LNCAP (cell line): ENCODE measurements around the gene IGF2R.

Experiments used
- TF ChIP-seq, protein P1 (sequence below): fragments of 450-650 bp; IDR thresholded peaks from 2 replicates; pipeline ENCODE4 v1.5.1; 2017; ENCODE audit warnings: mild to moderate bottlenecking

Gene IGF2R

DNA sequence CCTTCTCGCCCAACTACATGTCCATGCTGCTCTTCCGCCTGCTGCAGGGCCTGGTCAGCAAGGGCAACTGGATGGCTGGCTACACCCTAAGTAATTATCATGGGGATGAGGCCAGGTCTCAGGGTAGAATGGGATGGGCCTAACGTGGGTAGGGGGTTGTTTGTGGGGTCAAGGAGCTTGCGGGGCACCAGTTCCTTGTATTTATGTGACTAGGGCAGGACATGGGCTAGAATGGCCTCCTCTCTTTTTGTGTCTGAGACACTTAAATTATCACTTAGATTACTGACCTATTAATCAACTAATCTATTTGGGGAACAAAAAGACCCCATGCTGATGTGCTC, 163.4 kb downstream of the IGF2R start:
- TF ChIP-seq, protein P1, sequence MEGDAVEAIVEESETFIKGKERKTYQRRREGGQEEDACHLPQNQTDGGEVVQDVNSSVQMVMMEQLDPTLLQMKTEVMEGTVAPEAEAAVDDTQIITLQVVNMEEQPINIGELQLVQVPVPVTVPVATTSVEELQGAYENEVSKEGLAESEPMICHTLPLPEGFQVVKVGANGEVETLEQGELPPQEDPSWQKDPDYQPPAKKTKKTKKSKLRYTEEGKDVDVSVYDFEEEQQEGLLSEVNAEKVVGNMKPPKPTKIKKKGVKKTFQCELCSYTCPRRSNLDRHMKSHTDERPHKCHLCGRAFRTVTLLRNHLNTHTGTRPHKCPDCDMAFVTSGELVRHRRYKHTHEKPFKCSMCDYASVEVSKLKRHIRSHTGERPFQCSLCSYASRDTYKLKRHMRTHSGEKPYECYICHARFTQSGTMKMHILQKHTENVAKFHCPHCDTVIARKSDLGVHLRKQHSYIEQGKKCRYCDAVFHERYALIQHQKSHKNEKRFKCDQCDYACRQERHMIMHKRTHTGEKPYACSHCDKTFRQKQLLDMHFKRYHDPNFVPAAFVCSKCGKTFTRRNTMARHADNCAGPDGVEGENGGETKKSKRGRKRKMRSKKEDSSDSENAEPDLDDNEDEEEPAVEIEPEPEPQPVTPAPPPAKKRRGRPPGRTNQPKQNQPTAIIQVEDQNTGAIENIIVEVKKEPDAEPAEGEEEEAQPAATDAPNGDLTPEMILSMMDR = no peak

DNA sequence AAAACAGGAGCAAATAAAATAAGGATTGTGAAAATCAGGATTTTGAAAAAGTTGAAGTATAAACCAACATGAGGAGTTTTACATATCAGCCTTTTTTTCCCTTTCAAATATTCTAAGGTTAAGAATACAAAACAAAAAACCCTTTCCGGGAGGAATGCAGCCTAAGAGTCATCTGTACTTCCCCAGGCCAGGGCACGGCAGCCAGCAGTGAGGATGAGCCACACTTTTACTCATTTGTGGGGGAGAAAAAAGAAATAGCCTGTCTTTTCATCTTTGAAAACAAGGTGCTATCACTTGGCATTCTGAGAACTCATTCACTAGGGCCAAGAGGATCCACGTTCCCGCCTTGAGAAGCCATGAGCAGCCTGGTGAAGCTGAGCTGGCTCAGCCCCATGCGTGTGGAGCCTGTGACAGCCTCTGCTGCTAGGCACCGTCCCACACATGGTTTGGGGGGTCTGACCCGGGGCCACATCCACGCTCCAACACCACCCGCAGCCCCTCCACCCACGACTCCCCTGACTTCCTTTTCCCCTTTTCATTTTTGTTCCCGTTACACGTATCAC, 164.0 kb downstream of the IGF2R start:
- TF ChIP-seq, protein P1 = no peak

DNA sequence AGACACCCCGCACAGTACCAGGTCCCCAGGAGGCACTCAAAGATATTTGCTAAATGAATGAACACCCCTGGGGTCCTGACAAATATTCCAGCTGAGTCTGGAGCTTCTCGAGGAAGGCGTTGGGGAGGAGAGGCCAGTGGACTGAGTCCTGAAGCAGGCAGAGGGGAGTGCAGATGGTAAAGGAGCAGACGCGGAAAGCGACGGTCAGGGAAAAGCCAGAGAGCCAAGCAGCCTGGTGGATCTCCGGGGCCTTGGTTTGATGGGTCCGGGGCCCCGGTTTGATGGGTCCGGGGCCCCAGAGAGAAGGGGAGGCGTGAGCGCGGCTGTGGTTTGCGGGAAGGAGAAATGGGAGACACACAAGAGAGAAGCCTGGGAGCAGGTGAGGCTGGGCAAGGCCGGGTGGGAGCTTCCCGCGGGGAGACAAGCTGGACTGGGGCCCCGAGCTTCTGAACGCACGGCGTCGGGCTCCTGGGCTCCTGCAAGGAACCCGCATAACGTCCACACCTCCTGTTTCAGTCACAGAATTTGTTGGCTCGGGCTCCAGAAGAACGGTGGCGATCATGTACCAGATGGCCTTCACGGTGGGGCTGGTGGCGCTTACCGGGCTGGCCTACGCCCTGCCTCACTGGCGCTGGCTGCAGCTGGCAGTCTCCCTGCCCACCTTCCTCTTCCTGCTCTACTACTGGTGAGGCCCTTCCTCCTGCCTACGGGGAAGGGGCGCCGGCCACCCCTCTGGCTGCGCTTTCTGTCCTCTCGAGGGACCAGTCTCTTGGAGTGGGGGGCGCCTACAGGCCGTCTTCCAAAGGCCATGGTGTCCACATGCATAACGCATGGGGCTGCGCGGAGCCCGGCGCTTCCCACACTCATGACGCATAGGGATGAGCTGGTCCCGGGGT, 164.8 kb downstream of the IGF2R start:
- TF ChIP-seq, protein P1 = no peak

DNA sequence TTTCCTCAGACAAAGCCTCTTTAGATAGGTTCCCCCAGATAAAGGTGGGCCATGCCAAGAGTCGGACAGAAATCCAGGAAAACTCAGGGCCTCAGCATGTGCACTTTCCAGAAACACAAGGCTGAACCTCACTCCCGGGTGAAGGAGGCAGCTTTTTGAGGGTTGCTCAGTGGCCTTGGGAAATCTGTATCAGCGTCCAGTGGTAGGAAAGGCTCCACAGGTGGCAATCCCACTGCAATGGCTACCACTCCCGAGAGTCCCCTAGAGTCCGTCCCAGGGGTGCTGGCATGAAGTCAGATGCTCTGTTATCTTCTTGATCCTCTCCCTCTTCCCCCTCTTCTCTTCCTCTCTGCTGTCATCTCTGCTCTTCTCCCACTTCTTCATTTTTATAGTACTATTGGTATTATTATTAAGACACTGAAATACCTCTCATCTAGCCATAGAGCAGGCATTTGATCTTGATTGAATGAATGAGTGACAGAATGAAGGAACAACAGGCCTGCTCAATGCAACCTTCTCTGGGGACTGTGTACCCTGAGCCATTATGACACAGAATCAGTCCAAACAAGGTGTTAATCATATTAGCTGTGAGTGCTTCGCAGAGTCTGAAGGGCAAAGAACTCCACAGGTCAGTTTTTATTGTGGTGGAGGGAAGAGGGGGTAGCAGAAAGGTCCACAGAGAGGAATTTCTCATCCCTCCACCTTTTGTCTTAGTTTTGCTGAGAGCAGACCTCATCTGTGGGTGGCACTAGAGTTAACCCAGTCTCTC, 166.1 kb downstream of the IGF2R start:
- TF ChIP-seq, protein P1 = no peak

DNA sequence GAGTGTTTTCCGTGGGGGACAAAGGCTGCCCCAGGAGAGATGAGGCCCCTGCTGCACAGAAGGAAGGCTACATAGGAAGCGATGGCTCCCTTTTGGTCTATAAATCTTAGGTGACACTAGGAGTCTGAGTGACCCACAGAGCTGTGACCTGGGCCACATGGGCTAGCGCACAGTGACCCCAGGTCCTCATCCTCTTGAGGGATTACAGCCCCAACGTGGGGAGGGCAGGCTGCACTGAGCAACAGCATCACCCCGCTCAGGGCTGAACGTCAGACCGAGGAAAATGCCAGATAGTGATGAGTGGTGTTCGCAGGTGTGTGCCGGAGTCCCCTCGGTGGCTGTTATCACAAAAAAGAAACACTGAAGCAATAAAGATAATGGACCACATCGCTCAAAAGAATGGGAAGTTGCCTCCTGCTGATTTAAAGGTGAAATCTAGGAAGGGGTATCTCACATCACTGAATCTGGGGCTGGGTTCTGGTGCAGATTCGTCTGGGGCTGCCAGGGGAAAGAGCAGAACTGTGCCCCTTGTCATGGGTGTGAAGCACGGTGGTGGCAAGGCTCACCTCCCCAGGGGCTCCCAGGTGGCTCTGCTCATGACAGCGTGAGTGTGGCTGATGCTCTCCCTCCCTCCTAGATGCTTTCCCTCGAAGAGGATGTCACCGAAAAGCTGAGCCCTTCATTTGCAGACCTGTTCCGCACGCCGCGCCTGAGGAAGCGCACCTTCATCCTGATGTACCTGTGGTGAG, 167.2 kb downstream of the IGF2R start:
- TF ChIP-seq, protein P1 = no peak

DNA sequence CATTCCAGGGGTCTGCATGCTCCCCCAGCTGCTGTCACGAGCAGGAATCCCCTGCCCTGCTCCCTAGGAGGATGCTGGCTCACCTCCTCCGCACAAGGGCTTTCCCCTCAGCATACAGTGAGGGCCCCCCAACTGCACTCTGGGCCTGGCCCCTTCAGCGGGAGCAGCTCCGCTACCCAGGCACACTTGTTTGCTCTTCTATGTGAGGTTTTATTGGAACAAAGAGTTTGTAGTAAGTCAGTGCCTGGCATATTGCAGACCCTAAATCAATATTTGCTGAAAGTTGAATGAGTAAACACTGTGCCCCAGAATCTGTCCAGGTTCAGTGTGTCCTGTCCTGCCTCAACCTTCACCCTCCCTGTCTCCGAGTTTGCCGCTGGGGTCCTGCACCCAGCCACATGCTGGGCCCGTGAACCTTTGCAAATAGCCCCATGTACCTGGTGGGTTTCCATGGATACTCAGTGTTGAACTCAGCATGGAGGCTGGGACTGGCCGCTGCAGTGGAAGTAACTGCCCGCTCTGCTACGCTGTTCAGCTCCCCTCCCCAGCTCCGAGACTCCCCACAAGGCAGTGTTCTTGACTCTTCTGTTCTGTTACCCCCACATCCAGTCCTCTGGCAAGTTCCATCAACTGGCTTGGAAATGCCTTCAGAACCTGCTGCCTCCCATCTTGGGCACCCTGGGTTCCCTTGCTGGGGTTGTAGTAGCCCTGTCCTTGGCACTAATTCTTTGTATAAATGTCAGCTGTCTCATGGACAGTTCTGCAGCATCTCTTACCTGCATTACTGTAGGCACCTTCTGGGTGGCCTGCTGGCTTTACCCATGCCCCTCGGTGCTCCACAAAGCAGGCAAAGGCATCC, 168.5 kb downstream of the IGF2R start:
- TF ChIP-seq, protein P1 = no peak
